ENCODE measurements around the gene SH3BP5L.

- TF ChIP-seq CTCF (IDR thresholded peaks at IDR 0.05) (no peak), POLR2A (IDR thresholded peaks at IDR 0.05) (no peak)
Observed at GRCh38 chr1:248847956-248848561, 22.3 kb upstream of the SH3BP5L start.
